SK-N-MC (cell line): ENCODE data around the gene RAB40AL.
"Not testable (repeated sequence)": the region's sequence is repeated elsewhere in the genome, so short reads cannot be mapped to it uniquely, and the experiment has no call there.

ENCODE experiments used
- DNase-seq: peaks from one replicate; pipeline ENCODE4 v3.0.0-alpha.2; 2011; ENCODE audit warnings: low read depth, low spot score
- H3K27ac ChIP-seq: fragments of 200-600 bp; sonication (generic); 2 replicates; pipeline ENCODE4 v1.5.1; 2016; ENCODE audit warnings: mixed run types
- H3K36me3 ChIP-seq: fragments of 200-600 bp; sonication (generic); 2 replicates; pipeline ENCODE4 v1.6.1; 2017; ENCODE audit warnings: antibody characterized with exemption, low read length, mixed read lengths; ENCODE audit not compliant: insufficient read depth
- H3K4me3 ChIP-seq: fragments of 200-600 bp; sonication (generic); 2 replicates; pipeline ENCODE4 v1.5.1; 2016
- H3K9ac ChIP-seq: fragments of 200-600 bp; sonication (generic); 2 replicates; pipeline ENCODE4 v1.8.0; 2017; ENCODE audit warnings: mixed run types, mixed read lengths; ENCODE audit not compliant: insufficient read length
- H3K9me3 ChIP-seq: fragments of 200-600 bp; sonication (generic); 2 replicates; pipeline ENCODE4 v1.6.1; 2017; ENCODE audit warnings: low read depth, mild to moderate bottlenecking, antibody characterized with exemption, low read length, moderate library complexity, mixed read lengths
- EZH2 ChIP-seq: fragments of 200-600 bp; sonication (generic); IDR thresholded peaks from one replicate; pipeline ENCODE4 v1.6.1; 2017; ENCODE audit warnings: antibody characterized with exemption
- FOXP2 ChIP-seq: optimal IDR thresholded peaks from 2 replicates; pipeline ENCODE3; 2011; ENCODE audit warnings: mild to moderate bottlenecking, moderate library complexity; ENCODE audit not compliant: insufficient read depth; ENCODE audit errors: extremely low read length, control extremely low read depth
- POLR2AphosphoS5 ChIP-seq: IDR thresholded peaks from 2 replicates; pipeline ENCODE4 v1.6.1; 2012; ENCODE audit warnings: mild to moderate bottlenecking, low read depth, low read length, borderline replicate concordance

The RAB40AL gene

GRCh38 chrX:102957751-102958150 is 20.7 kb downstream of the RAB40AL start:
- TF ChIP-seq FOXP2 (no peak), POLR2AphosphoS5 (no peak), EZH2 (no peak)
- DNase-seq = no peak
- Histone ChIP-seq H3K27ac (no peak overlapping the region), H3K36me3 (no peaks in the 10 kb centered on the region), H3K9ac (no peak overlapping the region), H3K4me3 (no peak overlapping the region), H3K9me3 (no peaks in the 10 kb centered on the region)

- no peak overlapping the region for H3K9ac ChIP-seq
- H3K9me3 ChIP-seq = no peaks in the 10 kb centered on the region
- H3K36me3 ChIP-seq = no peaks in the 10 kb centered on the region
- H3K4me3 ChIP-seq = no peak overlapping the region
- no peak overlapping the region for H3K27ac ChIP-seq
- DNase-seq = no peak
- no peak for TF ChIP-seq FOXP2
- TF ChIP-seq EZH2 = no peak
- TF ChIP-seq POLR2AphosphoS5 = no peak
Observed at GRCh38 chrX:102958794-102959193, 21.7 kb downstream of the RAB40AL start.

- DNase-seq = no peak
- Histone ChIP-seq H3K9ac (no peak overlapping the region), H3K9me3 (no peaks in the 10 kb centered on the region), H3K27ac (no peak overlapping the region), H3K36me3 (no peaks in the 10 kb centered on the region), H3K4me3 (no peak overlapping the region)
- TF ChIP-seq POLR2AphosphoS5 = no peak
- no peak for TF ChIP-seq EZH2
- no peak for TF ChIP-seq FOXP2
Observed at GRCh38 chrX:102959471-102959870, 22.4 kb downstream of the RAB40AL start.

- Histone ChIP-seq H3K36me3 (no peaks in the 10 kb centered on the region), H3K27ac (no peak overlapping the region), H3K9ac (no peak overlapping the region), H3K4me3 (no peak overlapping the region), H3K9me3 (no peaks in the 10 kb centered on the region)
- no peak for DNase-seq
- TF ChIP-seq FOXP2 (no peak), EZH2 (no peak), POLR2AphosphoS5 (no peak)
Observed at GRCh38 chrX:102963955-102964354, 26.9 kb downstream of the RAB40AL start.

DNA sequence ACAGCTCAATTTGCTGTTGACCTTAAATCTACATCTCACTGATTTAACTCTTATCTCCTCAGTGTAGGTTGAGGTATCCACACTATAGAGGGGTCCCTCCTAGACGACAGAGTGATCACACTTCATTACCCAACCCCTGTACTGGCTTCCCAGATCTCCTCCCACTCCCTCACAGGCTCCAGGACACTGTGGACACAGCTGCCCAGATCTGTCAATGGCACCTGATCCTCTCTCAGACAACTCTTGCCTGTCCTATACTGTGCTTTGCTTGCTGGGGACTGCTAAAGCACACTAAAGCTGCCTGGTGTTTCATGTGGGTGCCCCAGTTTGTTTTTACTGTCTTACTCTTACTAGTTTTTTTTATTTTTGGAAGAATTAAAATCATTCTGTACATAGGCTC is 27.9 kb downstream of the RAB40AL start:
- DNase-seq = no peak
- Histone ChIP-seq H3K9me3 (no peaks in the 10 kb centered on the region), H3K36me3 (no peaks in the 10 kb centered on the region), H3K4me3 (no peak overlapping the region), H3K9ac (no peak overlapping the region), H3K27ac (no peak overlapping the region)
- TF ChIP-seq POLR2AphosphoS5 (no peak), EZH2 (no peak), FOXP2 (no peak)

- Histone ChIP-seq H3K27ac (no peak overlapping the region), H3K4me3 (no peak overlapping the region), H3K9me3 (no peaks in the 10 kb centered on the region), H3K9ac (no peak overlapping the region), H3K36me3 (no peaks in the 10 kb centered on the region)
- no peak for DNase-seq
- TF ChIP-seq EZH2 = no peak
- no peak for TF ChIP-seq POLR2AphosphoS5
- TF ChIP-seq FOXP2 = no peak
Observed at GRCh38 chrX:102966701-102967100, 29.6 kb downstream of the RAB40AL start.

DNA sequence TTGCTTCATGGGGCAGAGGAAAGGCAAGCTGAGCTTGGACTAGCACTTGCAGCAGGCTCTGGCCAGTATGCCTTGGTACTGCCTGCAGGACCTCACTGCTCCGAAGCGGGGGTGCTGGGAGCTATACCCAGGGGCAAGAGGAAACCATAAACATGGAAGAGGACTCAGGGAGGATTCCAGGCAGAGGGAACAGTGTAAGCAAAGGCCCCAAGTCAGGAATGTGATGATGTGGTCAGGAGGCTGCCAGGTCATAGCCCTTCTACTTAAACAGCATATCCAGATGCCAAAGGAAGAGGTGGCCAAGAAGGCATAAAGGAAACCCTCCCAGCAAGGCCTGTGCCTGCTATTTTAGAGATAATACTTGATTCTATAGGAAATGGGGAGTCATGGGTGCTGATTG is 31.1 kb downstream of the RAB40AL start:
- Histone ChIP-seq H3K36me3 (no peaks in the 10 kb centered on the region), H3K4me3 (no peak overlapping the region), H3K9ac (no peak overlapping the region), H3K9me3 (no peaks in the 10 kb centered on the region), H3K27ac (no peak overlapping the region)
- DNase-seq = no peak
- no peak for TF ChIP-seq POLR2AphosphoS5
- no peak for TF ChIP-seq FOXP2

DNA sequence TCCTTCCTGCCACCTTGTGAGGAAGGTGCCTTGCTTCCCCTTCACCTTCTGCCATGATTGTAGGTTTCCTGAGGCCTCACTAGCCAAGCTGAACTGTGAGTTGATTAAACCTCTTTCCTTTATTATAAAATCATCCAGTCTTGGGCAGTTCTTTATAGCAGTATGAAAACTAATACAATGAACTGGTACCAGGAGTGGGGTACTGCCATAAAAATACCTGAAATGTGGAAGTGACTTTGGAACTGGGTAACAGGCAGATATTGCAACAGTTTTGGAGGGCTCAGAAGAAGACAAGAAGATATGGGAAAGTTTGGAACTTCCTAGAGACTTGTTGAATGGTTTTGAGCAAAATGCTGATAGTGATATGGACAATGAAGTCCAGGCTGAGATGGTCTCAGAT is 34.5 kb downstream of the RAB40AL start:
- H3K4me3 ChIP-seq, H3K27ac ChIP-seq, H3K9ac ChIP-seq, H3K36me3 ChIP-seq, H3K9me3 ChIP-seq, DNase-seq: not testable (repeated sequence)

GRCh38 chrX:102975016-102975415 is 37.9 kb downstream of the RAB40AL start:
- Histone ChIP-seq H3K9me3 (no peaks in the 10 kb centered on the region), H3K36me3 (no peaks in the 10 kb centered on the region), H3K4me3 (no peak overlapping the region), H3K27ac (no peak overlapping the region), H3K9ac (no peak overlapping the region)
- DNase-seq = no peak
- TF ChIP-seq FOXP2 (no peak), POLR2AphosphoS5 (no peak), EZH2 (no peak)

DNA sequence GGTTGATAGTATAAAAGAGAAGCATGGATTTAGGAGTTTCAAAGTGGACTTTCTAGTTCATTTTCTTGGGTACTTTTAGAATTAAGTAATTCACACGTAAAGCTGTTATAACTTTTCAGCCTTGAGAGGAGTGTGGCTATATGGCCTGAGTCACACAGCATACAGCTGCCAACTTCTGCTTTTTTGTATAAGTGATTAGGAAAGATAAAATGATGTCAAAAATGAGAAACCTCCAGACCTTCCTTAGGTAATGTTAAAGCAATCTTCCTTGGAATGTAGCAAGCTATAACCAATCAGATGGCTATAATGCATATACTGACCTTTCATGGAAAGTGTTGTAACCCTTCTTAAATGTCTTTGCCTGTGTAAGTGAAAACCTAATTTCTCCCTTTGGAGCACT is 39.2 kb downstream of the RAB40AL start:
- no peak for DNase-seq
- no peaks in the 10 kb centered on the region for H3K36me3 ChIP-seq
- no peak overlapping the region for H3K27ac ChIP-seq

More for the DNA sequence above, 39.2 kb downstream of the RAB40AL start:
- TF ChIP-seq FOXP2 = no peak
- TF ChIP-seq POLR2AphosphoS5 = no peak
- TF ChIP-seq EZH2 = no peak
- Histone ChIP-seq H3K9me3 (no peaks in the 10 kb centered on the region), H3K9ac (no peak overlapping the region), H3K4me3 (no peak overlapping the region)
